ENCODE results near the gene CCNK.

DNA sequence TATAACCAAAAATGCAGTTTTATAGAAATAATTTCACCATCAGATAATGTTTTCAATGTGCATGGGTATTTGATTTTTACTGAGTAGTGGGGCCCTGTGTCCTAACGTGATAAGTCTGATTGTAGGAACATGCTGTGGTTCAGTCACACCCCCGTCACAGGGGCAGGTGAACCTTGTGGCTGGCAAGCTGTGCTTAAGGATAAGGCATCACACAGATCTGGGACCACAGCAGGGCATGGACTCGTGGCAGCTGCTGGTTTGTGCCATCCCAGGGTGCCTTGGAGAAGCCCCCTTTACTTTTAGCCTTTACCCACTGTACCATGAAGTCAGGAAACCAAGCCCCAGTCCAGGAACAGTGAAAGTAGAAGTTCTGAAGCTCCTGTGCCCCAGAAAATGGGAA lies 16.7 kb downstream of the CCNK start:
- no peak for TF ChIP-seq POLR2AphosphoS5 (IDR thresholded peaks at IDR 0.05)
- TF ChIP-seq POLR2A (IDR thresholded peaks at IDR 0.05): no peak
- TF ChIP-seq, protein P1, sequence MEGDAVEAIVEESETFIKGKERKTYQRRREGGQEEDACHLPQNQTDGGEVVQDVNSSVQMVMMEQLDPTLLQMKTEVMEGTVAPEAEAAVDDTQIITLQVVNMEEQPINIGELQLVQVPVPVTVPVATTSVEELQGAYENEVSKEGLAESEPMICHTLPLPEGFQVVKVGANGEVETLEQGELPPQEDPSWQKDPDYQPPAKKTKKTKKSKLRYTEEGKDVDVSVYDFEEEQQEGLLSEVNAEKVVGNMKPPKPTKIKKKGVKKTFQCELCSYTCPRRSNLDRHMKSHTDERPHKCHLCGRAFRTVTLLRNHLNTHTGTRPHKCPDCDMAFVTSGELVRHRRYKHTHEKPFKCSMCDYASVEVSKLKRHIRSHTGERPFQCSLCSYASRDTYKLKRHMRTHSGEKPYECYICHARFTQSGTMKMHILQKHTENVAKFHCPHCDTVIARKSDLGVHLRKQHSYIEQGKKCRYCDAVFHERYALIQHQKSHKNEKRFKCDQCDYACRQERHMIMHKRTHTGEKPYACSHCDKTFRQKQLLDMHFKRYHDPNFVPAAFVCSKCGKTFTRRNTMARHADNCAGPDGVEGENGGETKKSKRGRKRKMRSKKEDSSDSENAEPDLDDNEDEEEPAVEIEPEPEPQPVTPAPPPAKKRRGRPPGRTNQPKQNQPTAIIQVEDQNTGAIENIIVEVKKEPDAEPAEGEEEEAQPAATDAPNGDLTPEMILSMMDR (IDR thresholded peaks at IDR 0.05): no peak
